Natural killer cell (primary cell): Measurements from ENCODE around the gene TMC1. TPM values are rescaled to one million over a fixed set of nuclear protein-coding genes. Genes with fewer than 3 reads are reported as not detected.
"Not testable (repeated sequence)": the region's sequence is repeated elsewhere in the genome, so short reads cannot be mapped to it uniquely, and the experiment has no call there.

Source experiments
- ATAC-seq, 3 donors: fragments of 150-1000 bp in 2 of 3; fragments of 200-7000 bp in 1 of 3; cut with Tn5 transposase; 1 replicate in 1 of 3; 2 replicates in 2 of 3; pipeline ENCODE4 v1.10.0; 2021; ENCODE audit warnings: mild to moderate bottlenecking in 2 of 3, moderate library complexity in 2 of 3
- DNase-seq, 2 donors: peaks; one replicate each; pipeline versions ENCODE4 v3.0.0 to v3.0.0-alpha.2; 2013 to 2021; ENCODE audit warnings: mixed read lengths in 1 of 2
- H3K27ac ChIP-seq: one replicate; pipeline ENCODE4 v1.5.1; 2013; ENCODE audit warnings: mild to moderate bottlenecking, low read length
- H3K27me3 ChIP-seq: one replicate; pipeline ENCODE4 v1.6.1; 2013; ENCODE audit warnings: low read length; ENCODE audit not compliant: control insufficient read depth, insufficient read depth
- H3K36me3 ChIP-seq: one replicate; pipeline ENCODE4 v1.6.1; 2013; ENCODE audit warnings: low read length; ENCODE audit not compliant: control insufficient read depth, insufficient read depth
- H3K4me1 ChIP-seq: one replicate; pipeline ENCODE4 v1.6.1; 2013; ENCODE audit warnings: low read length; ENCODE audit not compliant: control insufficient read depth, insufficient read depth
- H3K4me3 ChIP-seq: one replicate; pipeline ENCODE4 v1.5.1; 2013; ENCODE audit warnings: low read length
- H3K9me3 ChIP-seq: one replicate; pipeline ENCODE4 v1.6.1; 2013; ENCODE audit warnings: low read length; ENCODE audit not compliant: control insufficient read depth, insufficient read depth
- H3K27ac Mint-ChIP-seq, 2 donors: one replicate each; pipeline ENCODE4 v1.8.0; 2022; ENCODE audit warnings: mild to moderate bottlenecking in 2 of 2, mixed read lengths in 2 of 2, moderate library complexity in 1 of 2
- H3K27me3 Mint-ChIP-seq, 2 donors: one replicate each; pipeline ENCODE4 v1.8.0; 2022; ENCODE audit warnings: low read depth in 2 of 2, mixed read lengths in 2 of 2
- H3K36me3 Mint-ChIP-seq: one replicate; pipeline ENCODE4 v1.8.0; 2022; ENCODE audit warnings: mixed read lengths
- H3K4me1 Mint-ChIP-seq, 2 donors: one replicate each; pipeline ENCODE4 v1.8.0; 2022; ENCODE audit warnings: mixed read lengths in 2 of 2
- H3K4me3 Mint-ChIP-seq: one replicate; pipeline ENCODE4 v1.8.0; 2022; ENCODE audit warnings: mild to moderate bottlenecking, moderate library complexity, mixed read lengths
- H3K9me3 Mint-ChIP-seq, 2 donors: one replicate each; pipeline ENCODE4 v1.8.0; 2022; ENCODE audit warnings: mixed read lengths in 2 of 2
- WGBS: methylation state at CpG from one replicate; pipeline ENCODE4 v1.1.7; 2013; ENCODE audit warnings: missing lambda C conversion rate; ENCODE audit not compliant: insufficient coverage; 5-methylcytosine and 5-hydroxymethylcytosine counted together
- intact Hi-C: fragments of 100-400 bp; cut with micrococcal nuclease; formaldehyde crosslinking; loops from one replicate; pipeline ENCODE4 v1.14.2; 2022
- total RNA-seq, 4 donors: library from RNA; stranded (reverse); fragments of 120-200 nt in 1 of 4; gene quantifications; one replicate each; pipeline versions ENCODE4 v1.2.3 to v1.2.4, GENCODE V29; 2013 to 2022
- TF ChIP-seq, protein P1 (sequence below): fragments of 200-600 bp; IDR thresholded peaks from one replicate; pipeline ENCODE4 v1.8.0; 2022; ENCODE audit warnings: antibody characterized with exemption

The TMC1 gene
- total RNA-seq, 3 donors from 2014 or later (not counting 1 experiment from before 2014, with no cell fraction given) = not detected

DNA sequence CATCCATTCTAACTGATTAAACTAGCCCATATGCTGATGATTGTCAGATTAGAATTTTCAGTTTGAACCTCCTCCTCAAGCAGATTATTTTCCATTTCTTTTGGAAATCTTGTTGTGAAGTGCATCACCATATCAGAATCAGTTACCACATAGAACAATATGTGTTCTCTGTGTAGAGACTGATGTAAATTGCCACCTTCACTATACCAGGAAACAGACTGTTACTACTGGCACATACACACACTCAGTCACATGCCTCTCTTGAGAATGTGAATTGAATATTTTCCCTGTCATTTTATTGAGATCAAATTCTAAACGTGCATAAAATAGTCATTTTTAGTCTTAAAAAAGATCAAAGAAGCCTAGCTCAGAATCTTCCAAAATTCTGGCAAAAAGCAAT is 270.0 kb downstream of the TMC1 start:
- DNase-seq = no peak
- H3K27me3 Mint-ChIP-seq = peaks cover 0 to 6% of the 10 kb centered on the region in 2 donors

DNA sequence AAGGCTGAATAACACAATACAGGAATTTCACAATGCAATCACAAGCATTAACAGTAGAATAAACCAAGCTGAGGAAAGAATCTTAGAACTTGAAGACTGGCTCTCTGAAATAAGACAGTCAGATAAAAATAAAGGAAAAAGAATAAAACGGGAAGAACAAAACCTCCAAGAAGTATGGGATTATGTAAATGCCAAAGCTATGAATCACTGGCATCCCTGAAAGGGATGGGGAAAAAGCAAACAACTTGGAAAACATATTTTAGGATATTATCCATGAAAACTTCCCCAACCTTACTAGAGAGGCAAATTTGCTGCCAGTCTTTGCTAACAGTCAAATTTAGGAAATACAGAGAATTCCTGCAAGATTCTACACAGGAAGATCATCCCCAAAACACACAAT is 273.5 kb downstream of the TMC1 start:
- H3K36me3 ChIP-seq = no peaks in the 10 kb centered on the region
- no peaks in the 10 kb centered on the region for H3K4me1 ChIP-seq
- TF ChIP-seq, protein P1, sequence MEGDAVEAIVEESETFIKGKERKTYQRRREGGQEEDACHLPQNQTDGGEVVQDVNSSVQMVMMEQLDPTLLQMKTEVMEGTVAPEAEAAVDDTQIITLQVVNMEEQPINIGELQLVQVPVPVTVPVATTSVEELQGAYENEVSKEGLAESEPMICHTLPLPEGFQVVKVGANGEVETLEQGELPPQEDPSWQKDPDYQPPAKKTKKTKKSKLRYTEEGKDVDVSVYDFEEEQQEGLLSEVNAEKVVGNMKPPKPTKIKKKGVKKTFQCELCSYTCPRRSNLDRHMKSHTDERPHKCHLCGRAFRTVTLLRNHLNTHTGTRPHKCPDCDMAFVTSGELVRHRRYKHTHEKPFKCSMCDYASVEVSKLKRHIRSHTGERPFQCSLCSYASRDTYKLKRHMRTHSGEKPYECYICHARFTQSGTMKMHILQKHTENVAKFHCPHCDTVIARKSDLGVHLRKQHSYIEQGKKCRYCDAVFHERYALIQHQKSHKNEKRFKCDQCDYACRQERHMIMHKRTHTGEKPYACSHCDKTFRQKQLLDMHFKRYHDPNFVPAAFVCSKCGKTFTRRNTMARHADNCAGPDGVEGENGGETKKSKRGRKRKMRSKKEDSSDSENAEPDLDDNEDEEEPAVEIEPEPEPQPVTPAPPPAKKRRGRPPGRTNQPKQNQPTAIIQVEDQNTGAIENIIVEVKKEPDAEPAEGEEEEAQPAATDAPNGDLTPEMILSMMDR = no peak
- H3K9me3 ChIP-seq = peaks cover 9% of the 10 kb centered on the region
- ATAC-seq (no peak), DNase-seq (no peak)
- no peak overlapping the region for H3K27ac ChIP-seq
- H3K27me3 ChIP-seq = no peaks in the 10 kb centered on the region
- intact Hi-C loops = no loop called here
- peaks cover 10% of the 10 kb centered on the region for H3K36me3 Mint-ChIP-seq
- H3K4me3 ChIP-seq = no peak overlapping the region
- no peak overlapping the region for H3K4me3 Mint-ChIP-seq
- WGBS = 75% methylated on average over 1 of the region's 1 CpG
- peaks cover 8% of the 10 kb centered on the region in 2 donors for H3K9me3 Mint-ChIP-seq
- H3K27me3 Mint-ChIP-seq = peaks cover 0 to 6% of the 10 kb centered on the region in 2 donors
- no peak overlapping the region for H3K27ac Mint-ChIP-seq
- H3K4me1 Mint-ChIP-seq = no peaks in the 10 kb centered on the region

More for the DNA sequence above, 270.0 kb downstream of the TMC1 start:
- H3K9me3 Mint-ChIP-seq = peaks cover 6 to 8% of the 10 kb centered on the region in 2 donors
- H3K27ac Mint-ChIP-seq = no peak overlapping the region
- no peak overlapping the region for H3K4me3 ChIP-seq
- intact Hi-C loops = no loop called here
- no peak overlapping the region for H3K4me3 Mint-ChIP-seq
- H3K9me3 ChIP-seq = peaks cover 9% of the 10 kb centered on the region
- WGBS = 83% methylated on average over 1 of the region's 1 CpG
- no peaks in the 10 kb centered on the region for H3K27me3 ChIP-seq
- H3K4me1 Mint-ChIP-seq = no peaks in the 10 kb centered on the region
- no peak overlapping the region for H3K27ac ChIP-seq
- no peaks in the 10 kb centered on the region for H3K4me1 ChIP-seq
- TF ChIP-seq, protein P1 = no peak
- H3K36me3 ChIP-seq = no peaks in the 10 kb centered on the region
- H3K36me3 Mint-ChIP-seq = peaks cover 10% of the 10 kb centered on the region
- no peak for ATAC-seq

DNA sequence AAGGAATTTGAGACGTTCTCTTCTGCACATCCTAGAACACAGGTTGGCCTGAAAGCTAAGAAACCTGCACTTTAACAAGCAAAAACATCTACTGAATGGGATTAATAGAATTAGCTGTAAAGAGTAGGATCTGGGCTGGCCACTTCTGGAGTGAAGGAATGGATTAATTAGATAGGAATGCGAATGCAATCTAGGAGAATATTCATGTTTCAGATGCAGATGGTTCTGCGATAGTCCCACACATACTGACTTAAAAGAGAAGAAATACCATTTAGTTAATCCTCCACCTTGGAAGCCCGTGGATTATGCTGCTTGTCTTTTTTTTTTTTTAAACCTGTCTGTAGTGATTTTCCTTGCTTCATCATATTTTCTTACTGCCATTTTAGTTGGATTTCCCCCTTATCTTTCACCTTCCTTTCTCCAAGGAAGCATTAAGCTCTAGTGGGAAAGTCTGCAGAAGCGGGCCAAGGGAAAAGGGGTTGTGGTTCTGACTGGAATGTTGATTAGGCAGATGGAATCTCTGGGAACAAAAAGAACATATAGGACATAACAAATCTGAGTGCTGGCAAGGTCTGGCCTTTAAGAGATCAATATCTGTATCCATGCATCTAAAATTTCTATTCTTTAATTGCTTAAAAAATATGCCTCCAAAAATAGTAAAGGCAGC is 279.1 kb downstream of the TMC1 start:
- Histone ChIP-seq H3K4me1 (no peaks in the 10 kb centered on the region), H3K27me3 (no peaks in the 10 kb centered on the region), H3K9me3 (no peaks in the 10 kb centered on the region), H3K4me3 (no peak overlapping the region), H3K27ac (no peak overlapping the region), H3K36me3 (no peaks in the 10 kb centered on the region)
- intact Hi-C loops = no loop called here
- Mint-ChIP-seq H3K4me3 (no peak overlapping the region), H3K9me3 (peaks cover 0 to 6% of the 10 kb centered on the region in 2 donors), H3K36me3 (no peaks in the 10 kb centered on the region), H3K4me1 (no peaks in the 10 kb centered on the region), H3K27ac (no peak overlapping the region), H3K27me3 (peaks cover 0 to 5% of the 10 kb centered on the region in 2 donors)
- WGBS = 67% methylated on average over 3 of the region's 5 CpGs
- TF ChIP-seq, protein P1 = no peak
- ATAC-seq (no peak), DNase-seq (no peak)

DNA sequence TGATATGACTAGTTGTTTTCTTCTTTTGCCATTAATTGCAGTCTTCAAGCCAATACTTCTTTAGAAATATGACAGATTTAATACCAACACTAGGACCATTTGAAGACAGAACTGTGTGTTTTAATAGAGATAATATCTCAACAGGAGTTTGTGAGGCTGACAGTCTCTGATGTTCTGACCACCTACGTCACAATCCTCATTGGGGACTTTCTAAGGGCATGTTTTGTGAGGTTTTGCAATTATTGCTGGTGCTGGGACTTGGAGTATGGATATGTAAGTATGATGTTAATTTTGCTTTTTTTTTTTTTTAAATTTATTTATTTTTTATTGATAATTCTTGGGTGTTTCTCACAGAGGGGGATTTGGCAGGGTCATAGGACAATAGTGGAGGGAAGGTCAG is 283.8 kb downstream of the TMC1 start:
- no peak for ATAC-seq
- Mint-ChIP-seq H3K4me1 (no peaks in the 10 kb centered on the region), H3K27me3 (peaks cover 0 to 8% of the 10 kb centered on the region in 2 donors), H3K27ac (no peak overlapping the region), H3K4me3 (no peak overlapping the region), H3K36me3 (no peaks in the 10 kb centered on the region), H3K9me3 (peaks cover 0 to 2% of the 10 kb centered on the region in 2 donors)
- DNase-seq = no peak
- Histone ChIP-seq H3K27me3 (no peaks in the 10 kb centered on the region), H3K4me1 (no peaks in the 10 kb centered on the region), H3K36me3 (no peaks in the 10 kb centered on the region), H3K9me3 (no peaks in the 10 kb centered on the region), H3K27ac (no peak overlapping the region), H3K4me3 (no peak overlapping the region)
- intact Hi-C loops = no loop called here
- 86% methylated on average over 1 of the region's 1 CpG for WGBS
- TF ChIP-seq, protein P1 = no peak

DNA sequence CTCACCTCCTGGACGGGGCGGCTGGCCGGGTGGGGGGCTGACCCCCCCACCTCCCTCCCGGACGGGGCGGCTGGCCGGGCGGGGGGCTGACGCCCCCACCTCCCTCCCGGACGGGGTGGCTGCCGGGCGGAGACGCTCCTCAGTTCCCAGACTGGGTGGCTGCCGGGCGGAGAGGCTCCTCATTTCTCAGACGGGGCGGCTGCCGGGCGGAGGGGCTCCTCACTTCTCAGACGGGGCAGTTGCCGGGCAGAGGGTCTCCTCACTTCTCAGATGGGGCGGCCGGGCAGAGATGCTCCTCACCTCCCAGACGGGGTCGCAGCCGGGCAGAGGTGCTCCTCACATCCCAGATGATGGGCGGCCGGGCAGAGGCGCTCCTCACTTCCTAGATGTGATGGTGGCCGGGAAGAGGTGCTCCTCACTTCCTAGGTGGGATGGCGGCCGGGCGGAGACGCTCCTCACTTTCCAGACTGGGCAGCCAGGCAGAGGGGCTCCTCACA is 285.0 kb downstream of the TMC1 start:
- H3K36me3 Mint-ChIP-seq, DNase-seq, H3K4me3 ChIP-seq, H3K27me3 ChIP-seq, intact Hi-C loops, H3K36me3 ChIP-seq, H3K4me1 Mint-ChIP-seq, H3K9me3 ChIP-seq, H3K27me3 Mint-ChIP-seq, H3K4me1 ChIP-seq, ATAC-seq, H3K4me3 Mint-ChIP-seq, H3K27ac ChIP-seq, H3K9me3 Mint-ChIP-seq, H3K27ac Mint-ChIP-seq: not testable (repeated sequence)
- 94% methylated on average over 24 of the region's 35 CpGs for WGBS
